Central memory CD8-positive, alpha-beta T cell (primary cell): ENCODE results near the gene PAGR1.

Source experiments
- ATAC-seq: fragments of 150-1000 bp; cut with Tn5 transposase; replicated peaks from 2 replicates; pipeline ENCODE4 v1.10.0; 2022; ENCODE audit warnings: mild to moderate bottlenecking, moderate FRiP score, moderate number of reproducible peaks; ENCODE audit not compliant: poor library complexity, severe bottlenecking; ENCODE audit errors: extremely low read depth
- DNase-seq, 2 donors: peaks; one replicate each; pipeline ENCODE4 v3.0.0; 2021; ENCODE audit warnings: low spot score in 2 of 2
- H3K27ac Mint-ChIP-seq: one replicate; pipeline ENCODE4 v1.8.0; 2022; ENCODE audit warnings: low read depth, mild to moderate bottlenecking, moderate library complexity, mixed read lengths
- H3K27me3 Mint-ChIP-seq: one replicate; pipeline ENCODE4 v1.8.0; 2022; ENCODE audit warnings: mixed read lengths
- H3K36me3 Mint-ChIP-seq: one replicate; pipeline ENCODE4 v1.8.0; 2022; ENCODE audit warnings: mild to moderate bottlenecking, moderate library complexity, mixed read lengths; ENCODE audit not compliant: insufficient read depth
- H3K4me1 Mint-ChIP-seq: one replicate; pipeline ENCODE4 v1.8.0; 2022; ENCODE audit warnings: mixed read lengths
- H3K4me3 Mint-ChIP-seq: one replicate; pipeline ENCODE4 v1.8.0; 2022; ENCODE audit warnings: mild to moderate bottlenecking, moderate library complexity, mixed read lengths
- H3K9me3 Mint-ChIP-seq: one replicate; pipeline ENCODE4 v1.8.0; 2022; ENCODE audit warnings: mixed read lengths

PAGR1 gene

DNA sequence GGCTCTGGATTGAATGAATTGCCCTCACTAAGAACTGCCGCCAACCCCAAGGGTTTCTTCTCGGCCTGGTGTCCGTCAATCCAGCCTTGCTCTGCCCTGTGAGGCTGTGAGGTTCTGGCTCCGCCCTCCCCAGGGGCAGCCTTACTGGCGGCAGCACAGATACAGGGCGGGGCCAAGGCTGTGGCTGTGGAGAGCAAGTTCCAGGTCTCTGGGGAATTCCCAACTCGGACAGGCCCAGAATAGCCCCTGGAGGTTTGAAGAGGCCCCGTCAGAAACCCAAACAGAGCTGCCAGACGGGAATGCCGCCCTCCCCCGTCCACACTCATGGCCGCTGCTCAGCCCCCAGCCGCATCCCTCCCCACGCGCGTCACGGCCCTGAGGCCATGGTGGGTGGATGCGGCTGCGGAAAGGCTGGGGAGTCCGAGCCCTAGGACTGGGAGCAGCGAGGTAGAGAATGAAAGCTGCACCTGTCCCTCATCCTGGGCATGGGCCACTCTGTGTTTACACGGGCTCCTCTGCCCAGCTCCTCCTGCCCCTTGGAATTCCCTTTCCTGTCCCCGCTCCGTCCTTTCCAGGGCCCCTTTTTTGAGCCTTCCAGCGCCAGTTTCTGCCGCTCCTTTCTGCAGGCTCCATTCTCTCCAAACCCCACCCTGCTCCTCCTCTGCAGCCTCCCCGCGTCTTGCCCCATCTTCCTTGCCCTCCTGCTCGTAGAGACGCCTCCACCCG is 4.6 kb upstream of the PAGR1 start:
- peaks cover 37% of the 10 kb centered on the region for H3K36me3 Mint-ChIP-seq
- ATAC-seq: no peak
- peak overlapping the region; percentile 92 for H3K4me3 Mint-ChIP-seq
- no peaks in the 10 kb centered on the region for H3K9me3 Mint-ChIP-seq
- H3K4me1 Mint-ChIP-seq: peaks cover 68% of the 10 kb centered on the region
- DNase-seq: peak in 1 of 2 donors; percentile 42
- peak overlapping the region; percentile 87 for H3K27ac Mint-ChIP-seq
- H3K27me3 Mint-ChIP-seq: no peaks in the 10 kb centered on the region

DNA sequence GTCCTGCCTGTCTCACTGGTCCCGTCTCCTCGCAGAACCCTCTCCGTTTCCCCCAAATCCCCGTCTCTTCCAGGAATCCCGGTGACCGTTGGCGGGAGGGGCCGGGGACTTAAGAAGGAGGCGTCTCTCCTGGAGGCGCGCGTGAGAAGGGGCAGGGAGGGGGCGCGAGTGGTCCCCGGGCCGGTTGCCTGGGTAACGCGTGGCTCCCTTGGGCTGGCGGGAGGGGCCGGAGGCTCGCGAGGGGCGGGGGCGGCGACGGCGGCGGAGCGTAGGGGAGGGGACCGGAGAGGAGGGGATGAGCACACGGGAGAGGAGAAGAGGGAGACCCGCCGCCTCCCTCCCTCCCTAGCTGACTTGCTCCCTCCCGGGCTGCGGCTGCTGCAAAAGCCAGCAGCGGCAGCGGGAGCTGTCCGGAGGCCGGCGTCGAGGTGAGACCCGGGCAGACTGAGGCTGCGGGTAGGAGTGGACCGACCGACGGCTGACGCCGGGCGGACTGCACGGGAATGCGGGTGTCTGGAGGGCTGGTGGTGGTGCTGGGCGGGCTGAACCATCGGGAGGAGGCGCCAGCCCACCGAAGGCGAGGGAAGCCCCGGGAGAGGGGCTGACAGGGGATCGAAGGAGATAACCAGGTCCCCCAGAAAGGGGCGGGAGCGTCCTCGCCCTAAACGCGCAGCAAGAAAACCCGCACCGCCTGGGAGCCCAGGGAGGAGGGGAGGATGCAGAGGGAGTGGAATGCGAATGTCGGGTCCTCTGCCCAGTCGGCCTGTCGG is 3.9 kb upstream of the PAGR1 start, which contains the start of gene PRRT2:
Gene PRRT2, plus strand, starts transcription at position 298 of the 770 bp plus-strand sequence. CDS start 862 bp downstream, outside the sequence.
- H3K27ac Mint-ChIP-seq: peak within 1 kb of the TSS; percentile 87
- H3K36me3 Mint-ChIP-seq: peaks cover 38% of the 10 kb centered on the region
- ATAC-seq: no peak
- H3K9me3 Mint-ChIP-seq: no peaks in the 10 kb centered on the region
- H3K4me1 Mint-ChIP-seq: peaks cover 75% of the 10 kb centered on the region
- no peak for DNase-seq
- H3K4me3 Mint-ChIP-seq: peak within 1 kb of the TSS; percentile 92
- H3K27me3 Mint-ChIP-seq: no peaks in the 10 kb centered on the region

DNA sequence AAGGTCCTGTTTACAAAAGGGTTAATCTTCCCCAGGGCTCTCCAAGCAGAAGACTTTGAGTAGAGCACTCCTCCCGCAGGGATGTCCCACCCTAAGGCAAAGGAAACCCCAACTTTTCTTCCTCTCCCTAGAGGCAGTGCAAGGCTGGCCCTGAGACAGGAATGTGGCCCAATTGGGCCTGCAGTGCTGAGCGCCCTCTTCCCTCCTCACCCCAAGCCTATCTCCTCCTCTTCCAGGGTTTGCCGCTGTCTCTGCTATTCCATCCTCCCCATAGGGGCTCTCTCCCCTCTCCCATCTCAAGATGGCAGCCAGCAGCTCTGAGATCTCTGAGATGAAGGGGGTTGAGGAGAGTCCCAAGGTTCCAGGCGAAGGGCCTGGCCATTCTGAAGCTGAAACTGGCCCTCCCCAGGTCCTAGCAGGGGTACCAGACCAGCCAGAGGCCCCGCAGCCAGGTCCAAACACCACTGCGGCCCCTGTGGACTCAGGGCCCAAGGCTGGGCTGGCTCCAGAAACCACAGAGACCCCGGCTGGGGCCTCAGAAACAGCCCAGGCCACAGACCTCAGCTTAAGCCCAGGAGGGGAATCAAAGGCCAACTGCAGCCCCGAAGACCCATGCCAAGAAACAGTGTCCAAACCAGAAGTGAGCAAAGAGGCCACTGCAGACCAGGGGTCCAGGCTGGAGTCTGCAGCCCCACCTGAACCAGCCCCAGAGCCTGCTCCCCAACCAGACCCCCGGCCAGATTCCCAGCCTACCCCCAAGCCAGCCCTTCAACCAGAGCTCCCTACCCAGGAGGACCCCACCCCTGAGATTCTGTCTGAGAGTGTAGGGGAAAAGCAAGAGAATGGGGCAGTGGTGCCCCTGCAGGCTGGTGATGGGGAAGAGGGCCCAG is 3.0 kb upstream of the PAGR1 start:
- Mint-ChIP-seq H3K4me3 (peak overlapping the region; percentile 92), H3K27ac (peak overlapping the region; percentile 87), H3K36me3 (peaks cover 30% of the 10 kb centered on the region), H3K4me1 (peaks cover 71% of the 10 kb centered on the region), H3K27me3 (no peaks in the 10 kb centered on the region), H3K9me3 (no peaks in the 10 kb centered on the region)
- no peak for ATAC-seq
- no peak for DNase-seq

DNA sequence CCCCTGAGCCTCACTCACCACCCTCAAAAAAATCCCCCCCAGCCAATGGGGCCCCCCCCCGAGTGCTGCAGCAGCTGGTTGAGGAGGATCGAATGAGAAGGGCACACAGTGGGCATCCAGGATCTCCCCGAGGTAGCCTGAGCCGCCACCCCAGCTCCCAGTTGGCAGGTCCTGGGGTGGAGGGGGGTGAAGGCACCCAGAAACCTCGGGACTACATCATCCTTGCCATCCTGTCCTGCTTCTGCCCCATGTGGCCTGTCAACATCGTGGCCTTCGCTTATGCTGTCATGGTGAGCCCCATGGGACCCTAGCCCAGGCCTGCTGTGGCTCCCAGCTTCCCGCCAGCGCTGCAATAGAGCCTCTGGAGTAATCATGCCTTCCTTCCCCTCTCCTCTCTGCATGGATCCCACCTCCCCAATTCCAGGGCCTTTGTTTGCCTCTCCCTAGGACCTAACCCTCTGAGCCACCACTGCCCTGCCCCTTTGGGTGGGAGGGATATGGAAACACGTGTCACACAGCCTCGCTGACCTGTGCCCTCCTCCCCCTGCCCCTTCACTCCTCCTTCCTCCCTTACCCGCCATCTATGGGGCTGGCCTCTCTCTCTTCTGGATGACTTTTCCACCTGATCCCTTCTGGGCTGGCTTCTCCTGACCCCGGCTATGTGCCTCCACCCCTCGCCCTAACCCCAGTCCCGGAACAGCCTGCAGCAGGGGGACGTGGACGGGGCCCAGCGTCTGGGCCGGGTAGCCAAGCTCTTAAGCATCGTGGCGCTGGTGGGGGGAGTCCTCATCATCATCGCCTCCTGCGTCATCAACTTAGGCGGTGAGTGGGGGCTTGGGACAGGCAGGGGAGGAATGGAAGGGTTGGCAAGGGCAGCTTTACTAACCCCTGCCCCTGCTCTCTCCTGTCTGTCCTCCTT is 2.0 kb upstream of the PAGR1 start:
- DNase-seq (no peak), ATAC-seq (no peak)
- Mint-ChIP-seq H3K4me3 (peak overlapping the region; percentile 87), H3K36me3 (peaks cover 26% of the 10 kb centered on the region), H3K27me3 (no peaks in the 10 kb centered on the region), H3K9me3 (no peaks in the 10 kb centered on the region), H3K27ac (peak overlapping the region; percentile 86), H3K4me1 (peaks cover 69% of the 10 kb centered on the region)

DNA sequence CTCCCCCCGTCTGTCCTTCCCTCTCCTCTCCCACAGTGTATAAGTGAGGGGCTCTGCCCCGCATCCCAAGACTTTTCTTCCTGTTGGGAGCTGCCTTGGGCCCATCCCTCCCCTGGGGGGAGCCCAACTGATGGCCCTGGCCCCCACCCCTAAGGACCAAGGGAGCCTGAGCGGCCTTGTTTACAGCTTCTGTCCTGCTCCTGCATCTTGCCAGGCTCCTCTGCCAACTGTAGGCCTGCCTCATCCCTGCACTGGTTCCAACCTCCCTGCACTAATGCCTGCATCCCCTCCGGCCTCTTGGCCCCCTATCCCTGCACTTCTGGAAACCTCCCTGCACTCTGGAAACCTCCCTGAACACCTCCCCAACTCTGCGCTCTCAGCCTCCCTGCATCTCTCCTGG is 1.4 kb upstream of the PAGR1 start:
- ATAC-seq (no peak), DNase-seq (no peak)
- H3K4me3 Mint-ChIP-seq: peak overlapping the region; percentile 87
- H3K4me1 Mint-ChIP-seq: peaks cover 72% of the 10 kb centered on the region
- H3K9me3 Mint-ChIP-seq: no peaks in the 10 kb centered on the region
- peak overlapping the region; percentile 86 for H3K27ac Mint-ChIP-seq
- no peaks in the 10 kb centered on the region for H3K27me3 Mint-ChIP-seq
- H3K36me3 Mint-ChIP-seq: peaks cover 30% of the 10 kb centered on the region

DNA sequence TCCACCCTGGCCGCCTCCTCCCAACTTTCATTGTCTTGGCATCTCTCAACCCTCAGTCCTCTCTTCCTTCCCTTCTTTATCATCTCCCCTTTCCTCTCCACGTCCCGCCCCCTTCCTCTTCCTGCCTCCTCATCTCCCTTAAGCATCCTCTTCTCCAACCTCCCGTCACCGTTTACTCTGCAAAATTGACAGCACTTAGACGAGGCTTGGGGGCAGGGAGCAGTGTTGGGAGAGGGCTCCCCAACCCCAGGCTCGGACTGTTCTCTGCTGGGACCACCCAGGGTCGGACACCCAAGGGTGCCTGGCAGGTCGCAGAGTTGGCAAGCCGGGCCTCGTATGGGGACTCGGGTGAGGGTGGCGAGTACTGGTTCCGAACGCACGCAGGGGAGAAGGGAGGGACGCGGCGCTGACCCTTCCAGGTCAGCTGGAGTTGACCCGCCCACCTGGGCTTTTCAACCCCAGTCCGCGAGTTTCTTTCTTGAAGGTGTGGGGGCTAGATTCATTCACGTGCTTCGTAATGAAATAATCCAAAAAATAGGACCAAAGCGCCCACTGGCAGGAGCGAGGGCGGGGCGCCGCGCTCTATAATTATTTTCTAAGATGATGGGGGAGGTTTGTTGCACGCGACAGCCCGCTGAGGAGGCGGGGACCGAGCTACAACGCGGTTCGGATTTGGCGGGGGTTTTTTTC is 775 bp upstream of the PAGR1 start:
- Mint-ChIP-seq H3K9me3 (no peaks in the 10 kb centered on the region), H3K27ac (peak overlapping the region; percentile 86), H3K4me1 (peaks cover 72% of the 10 kb centered on the region), H3K36me3 (peaks cover 24% of the 10 kb centered on the region), H3K27me3 (no peaks in the 10 kb centered on the region), H3K4me3 (peak overlapping the region; percentile 87)
- DNase-seq: no peak
- peak; percentile 7 for ATAC-seq

DNA sequence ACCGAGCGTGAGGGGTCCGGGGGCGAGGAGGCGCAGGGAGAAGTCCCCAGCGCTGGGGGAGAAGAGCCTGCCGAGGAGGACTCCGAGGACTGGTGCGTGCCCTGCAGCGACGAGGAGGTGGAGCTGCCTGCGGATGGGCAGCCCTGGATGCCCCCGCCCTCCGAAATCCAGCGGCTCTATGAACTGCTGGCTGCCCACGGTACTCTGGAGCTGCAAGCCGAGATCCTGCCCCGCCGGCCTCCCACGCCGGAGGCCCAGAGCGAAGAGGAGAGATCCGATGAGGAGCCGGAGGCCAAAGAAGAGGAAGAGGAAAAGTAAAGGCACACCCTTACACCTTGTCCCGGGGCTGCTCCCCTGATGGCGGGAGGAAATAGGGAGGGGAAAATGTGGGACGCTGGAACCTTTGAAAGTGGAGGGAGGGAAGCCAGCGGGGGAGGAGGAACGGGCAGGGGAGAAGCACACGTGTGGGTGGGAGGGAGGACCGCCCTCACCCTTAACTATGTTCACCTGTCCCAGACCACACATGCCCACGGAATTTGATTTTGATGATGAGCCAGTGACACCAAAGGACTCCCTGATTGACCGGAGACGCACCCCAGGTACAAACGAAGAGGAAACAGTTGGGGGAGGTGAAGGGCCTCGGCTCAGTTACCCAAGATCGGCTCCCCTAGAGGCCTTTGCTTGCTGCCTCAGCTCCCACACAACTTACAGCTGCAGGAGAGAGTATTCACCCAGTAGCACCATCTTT is 916 bp downstream of the PAGR1 start:
- Mint-ChIP-seq H3K9me3 (no peaks in the 10 kb centered on the region), H3K27ac (peak overlapping the region; percentile 86), H3K27me3 (no peaks in the 10 kb centered on the region), H3K4me1 (peaks cover 71% of the 10 kb centered on the region), H3K36me3 (peaks cover 26% of the 10 kb centered on the region), H3K4me3 (peak overlapping the region; percentile 87)
- ATAC-seq (peak; percentile 21), DNase-seq (no peak)

DNA sequence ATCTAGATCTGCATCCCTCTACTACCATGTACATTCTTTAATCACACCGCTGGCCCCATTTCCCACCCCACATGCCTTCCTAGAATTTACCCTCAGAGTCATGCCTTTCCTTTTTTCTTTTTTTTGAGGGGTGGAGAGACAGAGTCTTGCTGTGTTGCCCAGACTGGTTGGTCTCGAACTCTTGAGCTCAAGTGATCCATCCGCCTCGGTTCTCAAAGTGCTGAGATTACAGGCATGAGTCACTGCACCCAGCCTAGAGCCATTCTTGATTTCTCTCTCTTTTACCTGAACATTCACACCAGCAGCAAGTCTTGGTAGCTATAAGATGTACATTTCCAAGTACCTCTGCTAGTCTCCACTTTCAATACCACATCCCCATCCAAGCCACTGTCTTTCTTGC is 2.1 kb downstream of the PAGR1 start:
- no peaks in the 10 kb centered on the region for H3K9me3 Mint-ChIP-seq
- H3K27ac Mint-ChIP-seq: peak overlapping the region; percentile 38
- no peak for DNase-seq
- H3K4me1 Mint-ChIP-seq: peaks cover 65% of the 10 kb centered on the region
- ATAC-seq: no peak
- H3K27me3 Mint-ChIP-seq: no peaks in the 10 kb centered on the region
- H3K4me3 Mint-ChIP-seq: peak overlapping the region; percentile 97
- H3K36me3 Mint-ChIP-seq: peaks cover 26% of the 10 kb centered on the region

DNA sequence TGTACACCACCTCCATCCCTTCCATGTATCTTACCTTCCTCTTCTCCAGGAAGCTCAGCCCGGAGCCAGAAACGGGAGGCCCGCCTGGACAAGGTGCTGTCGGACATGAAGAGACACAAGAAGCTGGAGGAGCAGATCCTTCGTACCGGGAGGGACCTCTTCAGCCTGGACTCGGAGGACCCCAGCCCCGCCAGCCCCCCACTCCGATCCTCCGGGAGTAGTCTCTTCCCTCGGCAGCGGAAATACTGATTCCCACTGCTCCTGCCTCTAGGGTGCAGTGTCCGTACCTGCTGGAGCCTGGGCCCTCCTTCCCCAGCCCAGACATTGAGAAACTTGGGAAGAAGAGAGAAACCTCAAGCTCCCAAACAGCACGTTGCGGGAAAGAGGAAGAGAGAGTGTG is 3.6 kb downstream of the PAGR1 start:
- no peak for DNase-seq
- H3K4me1 Mint-ChIP-seq: peaks cover 64% of the 10 kb centered on the region
- H3K9me3 Mint-ChIP-seq: no peaks in the 10 kb centered on the region
- peak overlapping the region; percentile 97 for H3K4me3 Mint-ChIP-seq
- H3K27me3 Mint-ChIP-seq: no peaks in the 10 kb centered on the region
- no peak for ATAC-seq
- H3K36me3 Mint-ChIP-seq: peaks cover 26% of the 10 kb centered on the region
- H3K27ac Mint-ChIP-seq: peak overlapping the region; percentile 89

DNA sequence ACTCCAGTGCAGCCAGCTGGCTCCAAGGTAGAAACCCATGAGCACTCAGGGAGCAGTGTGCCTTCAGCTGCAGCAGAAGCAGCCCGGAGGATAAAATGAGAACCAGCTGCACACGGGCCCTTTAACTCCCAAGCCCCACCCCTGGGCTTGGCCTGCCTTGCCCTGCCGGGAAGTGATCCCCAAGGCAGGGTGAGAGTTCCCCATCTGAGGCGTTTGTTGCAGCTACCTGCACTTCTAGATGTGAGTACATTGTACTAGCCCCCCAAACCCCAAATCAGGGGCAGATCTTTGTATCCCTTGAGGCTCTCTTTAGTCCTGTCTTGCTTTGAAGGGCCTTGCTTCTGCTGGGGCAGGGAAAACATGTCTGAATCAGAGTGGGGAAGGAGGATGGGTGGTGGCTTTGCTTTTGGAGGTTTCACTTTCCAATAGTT is 4.3 kb downstream of the PAGR1 start, which contains the start of gene MVP:
Gene MVP, plus strand, starts transcription at position 192 of the 431 bp plus-strand sequence. CDS start 10,088 bp downstream, outside the sequence.
- no peak for DNase-seq
- H3K27me3 Mint-ChIP-seq: no peaks in the 10 kb centered on the region

More for the DNA sequence above, 4.3 kb downstream of the PAGR1 start, which contains the start of gene MVP:
- Mint-ChIP-seq H3K4me1 (peaks cover 62% of the 10 kb centered on the region), H3K27ac (peak within 1 kb of the TSS; percentile 89), H3K4me3 (peak within 1 kb of the TSS; percentile 97), H3K36me3 (peaks cover 28% of the 10 kb centered on the region), H3K9me3 (no peaks in the 10 kb centered on the region)
- no peak for ATAC-seq
